Caco-2 (cell line): Measurements from ENCODE around the gene TSPAN18. TPM values are rescaled to one million over a fixed set of nuclear protein-coding genes. Genes with fewer than 3 reads are reported as not detected.

Experiments used
- BruUV-seq: library from RNA; stranded (reverse); fragments of 400-500 nt; replicated peaks from 2 replicates; lab custom pipeline; 2021; lab: Mats Ljungman, UMichigan
- CTCF ChIA-PET: fragments of 300-600 bp; sonication (Branson Sonifier 250); formaldehyde crosslinking; loops from one replicate; lab custom pipeline; 2022; ENCODE audit warnings: antibody characterized with exemption; lab: Charles Lee
- POLR2A ChIA-PET: fragments of 300-600 bp; sonication (Branson Sonifier 250); formaldehyde crosslinking; loops from one replicate; lab custom pipeline; 2022; ENCODE audit warnings: antibody characterized with exemption; lab: Charles Lee
- DNase-seq, 2 experiments: peaks; one replicate each; pipeline versions ENCODE4 v3.0.0 to v3.0.0-alpha.2; 2020 to 2022
- H3K27me3 ChIP-seq: replicated peaks from 2 replicates; pipeline ENCODE4 v1.6.0; 2011; ENCODE audit warnings: low read length; ENCODE audit not compliant: control insufficient read depth, insufficient read depth
- H3K36me3 ChIP-seq: 2 replicates; pipeline ENCODE4 v1.5.1; 2011; ENCODE audit warnings: low read length; ENCODE audit not compliant: control insufficient read depth, insufficient read depth
- H3K4me1 ChIP-seq: fragments of 250-450 bp; sonication (Bioruptor Pico); 2 replicates; pipeline ENCODE4 v1.5.1; 2020; ENCODE audit warnings: mild to moderate bottlenecking
- H3K4me3 ChIP-seq: 2 replicates; pipeline ENCODE4 v1.5.1; 2011; ENCODE audit warnings: low read depth, mild to moderate bottlenecking, control low read depth, low read length
- H3K9me3 ChIP-seq: fragments of 250-450 bp; sonication (Bioruptor Pico); 2 replicates; pipeline ENCODE4 v1.5.1; 2020; ENCODE audit warnings: mild to moderate bottlenecking, moderate library complexity
- H3K27ac Mint-ChIP-seq: one replicate; pipeline ENCODE4 v1.8.0; 2022; ENCODE audit warnings: mixed read lengths; ENCODE audit not compliant: unreplicated experiment
- H3K27me3 Mint-ChIP-seq: one replicate; pipeline ENCODE4 v1.8.0; 2022; ENCODE audit warnings: mixed read lengths; ENCODE audit not compliant: insufficient read depth, unreplicated experiment
- H3K36me3 Mint-ChIP-seq: one replicate; pipeline ENCODE4 v1.8.0; 2022; ENCODE audit warnings: mild to moderate bottlenecking, mixed read lengths; ENCODE audit not compliant: insufficient read depth, unreplicated experiment
- H3K4me1 Mint-ChIP-seq: one replicate; pipeline ENCODE4 v1.8.0; 2022; ENCODE audit warnings: low read depth, mixed read lengths; ENCODE audit not compliant: unreplicated experiment
- H3K4me3 Mint-ChIP-seq: one replicate; pipeline ENCODE4 v1.8.0; 2022; ENCODE audit warnings: mild to moderate bottlenecking, moderate library complexity, mixed read lengths; ENCODE audit not compliant: unreplicated experiment
- H3K9me3 Mint-ChIP-seq: one replicate; pipeline ENCODE4 v1.8.0; 2022; ENCODE audit warnings: mixed read lengths; ENCODE audit not compliant: unreplicated experiment
- intact Hi-C: fragments of 100-400 bp; cut with micrococcal nuclease; formaldehyde crosslinking; loops from one replicate; pipeline ENCODE4 v1.10.0; 2022; ENCODE audit not compliant: unreplicated experiment
- total RNA-seq: library from RNA; stranded (reverse); gene quantifications from 2 replicates; pipeline ENCODE4 v1.2.3, GENCODE V29; 2022
- TF ChIP-seq, protein P1 (sequence below), 2 experiments: fragments of 200-600 bp in 1 of 2; IDR thresholded peaks; 1 replicate in 1 of 2; 2 replicates in 1 of 2; pipeline versions ENCODE4 v1.5.1 to v1.8.0; 2011 to 2022; ENCODE audit warnings: antibody characterized with exemption in 1 of 2, control low read depth in 1 of 2, inconsistent platforms in 1 of 2, low read depth in 1 of 2, low read length in 1 of 2, mild to moderate bottlenecking in 1 of 2, moderate library complexity in 1 of 2; ENCODE audit not compliant: insufficient read depth in 1 of 2, severe bottlenecking in 1 of 2, unreplicated experiment in 1 of 2

TSPAN18 gene
- total RNA-seq, 1 experiment from 2014 or later, result 7.4 TPM

- intact Hi-C loops, result no loop called here
- BruUV-seq, result no TSS peak
These were observed 36.1 kb upstream of the TSPAN18 start for GRCh38 chr11:44690651-44691050.

DNA sequence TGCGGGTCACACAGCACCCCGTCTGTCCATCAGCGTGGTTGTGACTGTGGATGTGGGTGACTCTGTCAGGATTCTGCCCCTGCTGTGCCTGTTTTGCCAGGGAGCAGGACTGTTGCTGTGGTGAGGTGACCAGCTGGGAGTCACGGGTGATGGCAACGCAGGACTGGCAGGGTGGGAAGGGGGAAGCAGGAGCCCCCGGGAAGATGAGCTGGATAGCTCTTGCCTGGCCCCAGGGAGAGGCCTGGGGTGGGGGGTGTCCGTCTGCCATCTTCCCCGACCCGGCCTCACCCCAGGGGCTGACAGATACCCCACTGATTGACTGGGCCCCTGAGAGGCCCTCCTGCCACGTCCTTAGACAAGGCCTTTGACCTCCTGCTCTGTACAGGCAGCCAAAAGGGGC is 34.3 kb upstream of the TSPAN18 start:
- H3K27ac Mint-ChIP-seq, result no peak overlapping the region
- CTCF ChIA-PET, result no interaction called here
- intact Hi-C loops, result no loop called here
- Histone ChIP-seq H3K4me3 (no peak overlapping the region), H3K36me3 (no peaks in the 10 kb centered on the region), H3K4me1 (no peaks in the 10 kb centered on the region), H3K9me3 (no peaks in the 10 kb centered on the region; the same call in 1 of the 2 replicates), H3K27me3 (no peaks in the 10 kb centered on the region; the same call in 1 of the 2 replicates)
- no peak overlapping the region for H3K4me3 Mint-ChIP-seq
- no peaks in the 10 kb centered on the region for H3K36me3 Mint-ChIP-seq
- H3K4me1 Mint-ChIP-seq, result no peaks in the 10 kb centered on the region
- TF ChIP-seq, protein P1, sequence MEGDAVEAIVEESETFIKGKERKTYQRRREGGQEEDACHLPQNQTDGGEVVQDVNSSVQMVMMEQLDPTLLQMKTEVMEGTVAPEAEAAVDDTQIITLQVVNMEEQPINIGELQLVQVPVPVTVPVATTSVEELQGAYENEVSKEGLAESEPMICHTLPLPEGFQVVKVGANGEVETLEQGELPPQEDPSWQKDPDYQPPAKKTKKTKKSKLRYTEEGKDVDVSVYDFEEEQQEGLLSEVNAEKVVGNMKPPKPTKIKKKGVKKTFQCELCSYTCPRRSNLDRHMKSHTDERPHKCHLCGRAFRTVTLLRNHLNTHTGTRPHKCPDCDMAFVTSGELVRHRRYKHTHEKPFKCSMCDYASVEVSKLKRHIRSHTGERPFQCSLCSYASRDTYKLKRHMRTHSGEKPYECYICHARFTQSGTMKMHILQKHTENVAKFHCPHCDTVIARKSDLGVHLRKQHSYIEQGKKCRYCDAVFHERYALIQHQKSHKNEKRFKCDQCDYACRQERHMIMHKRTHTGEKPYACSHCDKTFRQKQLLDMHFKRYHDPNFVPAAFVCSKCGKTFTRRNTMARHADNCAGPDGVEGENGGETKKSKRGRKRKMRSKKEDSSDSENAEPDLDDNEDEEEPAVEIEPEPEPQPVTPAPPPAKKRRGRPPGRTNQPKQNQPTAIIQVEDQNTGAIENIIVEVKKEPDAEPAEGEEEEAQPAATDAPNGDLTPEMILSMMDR (IDR thresholded peaks at IDR 0.05; ENCODE audit: insufficient read depth in 1 of 2, low read depth in 1 of 2, low read length in 1 of 2, severe bottlenecking in 1 of 2, unreplicated experiment in 1 of 2), result no peak
- BruUV-seq, result no TSS peak
- no peaks in the 10 kb centered on the region for H3K9me3 Mint-ChIP-seq
- POLR2A ChIA-PET, result interaction anchor here (0.5 kb wide), 1 partner anchor 22 kb away, joined by 3 read pairs; no protein-coding TSS in a partner anchor
- H3K27me3 Mint-ChIP-seq, result peaks cover 4% of the 10 kb centered on the region
- DNase-seq, result no peak

More at GRCh38 chr11:44690651-44691050, 36.1 kb upstream of the TSPAN18 start:
- no peaks in the 10 kb centered on the region; the same call in 1 of the 2 replicates for H3K27me3 ChIP-seq
- no peaks in the 10 kb centered on the region; the same call in 1 of the 2 replicates for H3K9me3 ChIP-seq
- ChIA-PET POLR2A (no interaction called here), CTCF (no interaction called here)
- H3K4me3 ChIP-seq, result no peak overlapping the region
- H3K36me3 ChIP-seq, result no peaks in the 10 kb centered on the region
- Mint-ChIP-seq H3K27me3 (peaks cover 4% of the 10 kb centered on the region), H3K36me3 (no peaks in the 10 kb centered on the region), H3K4me1 (no peaks in the 10 kb centered on the region), H3K9me3 (no peaks in the 10 kb centered on the region), H3K27ac (no peak overlapping the region), H3K4me3 (no peak overlapping the region)
- no peak for DNase-seq
- TF ChIP-seq, protein P1 (IDR thresholded peaks at IDR 0.05; ENCODE audit: insufficient read depth in 1 of 2, low read depth in 1 of 2, low read length in 1 of 2, severe bottlenecking in 1 of 2, unreplicated experiment in 1 of 2), result no peak
- H3K4me1 ChIP-seq, result no peaks in the 10 kb centered on the region

DNA sequence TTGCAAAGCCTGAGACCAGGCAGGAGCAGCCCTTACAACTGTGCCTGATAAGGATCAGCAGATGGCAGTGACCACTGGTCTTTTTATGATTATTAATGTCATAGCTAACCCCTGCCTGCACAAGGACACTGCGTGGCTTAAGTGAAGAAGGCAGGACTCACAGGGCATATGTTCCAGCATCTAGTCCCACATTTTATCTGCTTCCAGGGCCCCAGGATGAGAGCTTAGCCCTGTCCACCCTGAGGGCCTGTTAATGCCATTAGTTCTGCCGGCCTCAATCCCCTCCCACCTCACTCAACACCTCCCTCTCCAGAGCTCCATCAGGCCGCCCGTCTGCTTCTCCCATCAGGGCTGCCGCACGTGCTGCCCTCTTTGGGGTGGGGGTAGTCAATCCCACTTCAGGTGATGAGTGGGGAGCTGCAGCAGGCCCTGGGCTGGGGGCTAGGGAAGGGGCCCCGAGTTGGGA is 33.1 kb upstream of the TSPAN18 start:
- no peak for DNase-seq
- Mint-ChIP-seq H3K4me1 (no peaks in the 10 kb centered on the region), H3K27ac (no peak overlapping the region), H3K9me3 (no peaks in the 10 kb centered on the region), H3K4me3 (no peak overlapping the region), H3K27me3 (peaks cover under 1% of the 10 kb centered on the region), H3K36me3 (no peaks in the 10 kb centered on the region)
- BruUV-seq, result no TSS peak
- H3K4me1 ChIP-seq, result no peaks in the 10 kb centered on the region
- no peaks in the 10 kb centered on the region; the same call in 1 of the 2 replicates for H3K9me3 ChIP-seq
- intact Hi-C loops, result no loop called here
- no peak overlapping the region for H3K4me3 ChIP-seq
- no peaks in the 10 kb centered on the region for H3K27me3 ChIP-seq
- ChIA-PET POLR2A (no interaction called here), CTCF (no interaction called here)
- TF ChIP-seq, protein P1 (IDR thresholded peaks at IDR 0.05; ENCODE audit: insufficient read depth in 1 of 2, low read depth in 1 of 2, low read length in 1 of 2, severe bottlenecking in 1 of 2, unreplicated experiment in 1 of 2), result no peak
- H3K36me3 ChIP-seq, result no peaks in the 10 kb centered on the region
